Body of pancreas (tissue), 4 donors: ENCODE results near the gene MBP. TPM values are rescaled to one million over a fixed set of nuclear protein-coding genes. Genes with fewer than 3 reads are reported as not detected.

Experiments
- ATAC-seq: fragments of 150-250 bp; one replicate; pipeline ENCODE4 v1.9.1; 2016
- DNase-seq, 4 donors: peaks; one replicate each; pipeline ENCODE4 v3.0.0-alpha.2; 2019
- H3K27ac ChIP-seq, 4 donors: fragments of 200-600 bp; sonication (generic); 1 replicate in 3 of 4; 2 replicates in 1 of 4; pipeline versions ENCODE4 v1.5.1 to v1.6.1; 2016 to 2019; ENCODE audit warnings: mild to moderate bottlenecking in 1 of 4, mixed read lengths in 1 of 4, moderate library complexity in 1 of 4
- H3K27me3 ChIP-seq, 2 donors: fragments of 200-600 bp; sonication (generic); one replicate each; pipeline ENCODE4 v1.6.0; 2016; ENCODE audit warnings: mild to moderate bottlenecking in 1 of 2
- H3K36me3 ChIP-seq, 2 donors: fragments of 200-600 bp; sonication (generic); replicated peaks in 1 of 2; 2 replicates each; pipeline ENCODE4 v1.5.1; 2016; ENCODE audit warnings: low read depth in 2 of 2; ENCODE audit not compliant: insufficient read depth in 1 of 2
- H3K4me1 ChIP-seq: fragments of 200-600 bp; sonication (generic); one replicate; pipeline ENCODE4 v1.6.0; 2016
- H3K4me3 ChIP-seq, 2 donors: fragments of 200-600 bp; sonication (generic); 1 replicate in 1 of 2; 2 replicates in 1 of 2; pipeline ENCODE4 v1.5.1; 2016 to 2019
- H3K9me3 ChIP-seq, 3 donors: fragments of 200-600 bp; sonication (generic); 1 replicate in 2 of 3; 2 replicates in 1 of 3; pipeline ENCODE4 v1.5.1; 2016
- POLR2A ChIP-seq, 3 donors: fragments of 450-650 bp; IDR thresholded peaks; one replicate each; pipeline ENCODE4 v1.6.1; 2016; ENCODE audit warnings: antibody characterized with exemption in 3 of 3, mild to moderate bottlenecking in 2 of 3
- WGBS, 2 donors: methylation state at CpG; one replicate each; pipeline ENCODE4 v1.1.5; 2017; 5-methylcytosine and 5-hydroxymethylcytosine counted together
- intact Hi-C: fragments of 100-400 bp; cut with DNase I; formaldehyde crosslinking; loops from one replicate; pipeline ENCODE4 v1.15.1; 2023
- total RNA-seq, 2 donors: library from RNA; depleted of rRNA; stranded (reverse); fragments of >200 nt; gene quantifications; one replicate each; pipeline ENCODE4 v1.1.0, GENCODE V29; 2016
- TF ChIP-seq, protein P1 (sequence below), 7 experiments: fragments of 450-650 bp in 4 of 7; fragments of 200-600 bp in 3 of 7; sonication (generic) in 3 of 7; IDR thresholded peaks; one replicate each; pipeline ENCODE4 v1.5.1; 2016 to 2019; ENCODE audit warnings: antibody characterized with exemption in 7 of 7

MBP gene
- total RNA-seq, 2 donors from 2014 or later = 17.4 to 24.4 TPM

DNA sequence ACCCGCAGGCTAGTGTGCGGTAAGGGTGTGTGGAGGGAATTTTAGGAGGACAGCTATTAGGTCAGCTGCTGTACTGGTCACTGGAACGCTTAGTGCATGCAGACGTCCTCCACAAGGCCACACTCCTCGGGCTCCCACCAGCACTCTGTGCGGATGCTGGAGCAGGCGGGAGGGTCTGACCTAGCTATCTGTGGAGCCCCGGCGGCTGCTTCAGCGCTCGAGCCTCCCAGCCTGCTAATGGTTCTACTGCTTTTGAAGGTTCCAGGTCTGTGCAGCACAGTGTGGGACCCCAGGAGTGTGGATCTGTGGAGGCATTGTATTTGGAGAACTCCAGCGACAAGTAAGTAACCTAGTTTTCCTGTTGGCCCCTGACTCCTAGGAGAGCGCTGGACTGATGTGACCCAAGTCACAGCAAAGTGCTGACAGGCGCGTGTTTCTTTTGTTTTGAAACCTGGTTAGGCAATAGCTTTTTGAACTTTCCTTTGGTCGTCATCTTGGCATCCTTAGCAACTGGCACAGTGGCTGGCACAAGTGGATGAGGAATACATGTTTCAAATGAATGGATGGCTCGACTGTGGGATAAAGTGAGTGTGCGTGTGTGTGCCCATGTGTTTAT is 196.8 kb downstream of the MBP start:
- 92 to 95% methylated on average over 18 of the region's 18 CpGs for WGBS, 2 donors
- DNase-seq (no peak), ATAC-seq (no peak)
- intact Hi-C loops = no loop called here
- Histone ChIP-seq H3K27ac (no peak overlapping the region), H3K4me3 (no peak overlapping the region), H3K9me3 (no peaks in the 10 kb centered on the region), H3K27me3 (no peaks in the 10 kb centered on the region), H3K36me3 (peaks cover 0 to 10% of the 10 kb centered on the region in 2 donors), H3K4me1 (no peaks in the 10 kb centered on the region)
- TF ChIP-seq POLR2A (IDR thresholded peaks at IDR 0.05) = no peak
- TF ChIP-seq, protein P1, sequence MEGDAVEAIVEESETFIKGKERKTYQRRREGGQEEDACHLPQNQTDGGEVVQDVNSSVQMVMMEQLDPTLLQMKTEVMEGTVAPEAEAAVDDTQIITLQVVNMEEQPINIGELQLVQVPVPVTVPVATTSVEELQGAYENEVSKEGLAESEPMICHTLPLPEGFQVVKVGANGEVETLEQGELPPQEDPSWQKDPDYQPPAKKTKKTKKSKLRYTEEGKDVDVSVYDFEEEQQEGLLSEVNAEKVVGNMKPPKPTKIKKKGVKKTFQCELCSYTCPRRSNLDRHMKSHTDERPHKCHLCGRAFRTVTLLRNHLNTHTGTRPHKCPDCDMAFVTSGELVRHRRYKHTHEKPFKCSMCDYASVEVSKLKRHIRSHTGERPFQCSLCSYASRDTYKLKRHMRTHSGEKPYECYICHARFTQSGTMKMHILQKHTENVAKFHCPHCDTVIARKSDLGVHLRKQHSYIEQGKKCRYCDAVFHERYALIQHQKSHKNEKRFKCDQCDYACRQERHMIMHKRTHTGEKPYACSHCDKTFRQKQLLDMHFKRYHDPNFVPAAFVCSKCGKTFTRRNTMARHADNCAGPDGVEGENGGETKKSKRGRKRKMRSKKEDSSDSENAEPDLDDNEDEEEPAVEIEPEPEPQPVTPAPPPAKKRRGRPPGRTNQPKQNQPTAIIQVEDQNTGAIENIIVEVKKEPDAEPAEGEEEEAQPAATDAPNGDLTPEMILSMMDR (IDR thresholded peaks at IDR 0.05) = no peak

GRCh38 chr18:76932026-76932819 is 200.4 kb downstream of the MBP start:
- no peak for TF ChIP-seq POLR2A (IDR thresholded peaks at IDR 0.05)
- TF ChIP-seq, protein P1 (IDR thresholded peaks at IDR 0.05) = no peak
- no peak for ATAC-seq
- peak in 2 of 4 donors; percentile 23 to 34 for DNase-seq
- Histone ChIP-seq H3K4me3 (no peak overlapping the region), H3K9me3 (no peaks in the 10 kb centered on the region), H3K4me1 (no peaks in the 10 kb centered on the region), H3K27me3 (no peaks in the 10 kb centered on the region), H3K36me3 (peaks cover 2 to 10% of the 10 kb centered on the region in 2 donors), H3K27ac (no peak overlapping the region)
- intact Hi-C loops = no loop called here
- 78 to 85% methylated on average over 11 of the region's 11 CpGs for WGBS, 2 donors

GRCh38 chr18:76931171-76931570 is 201.4 kb downstream of the MBP start:
- TF ChIP-seq, protein P1 (IDR thresholded peaks at IDR 0.05) = no peak
- TF ChIP-seq POLR2A (IDR thresholded peaks at IDR 0.05) = no peak
- Histone ChIP-seq H3K36me3 (peaks cover 2 to 9% of the 10 kb centered on the region in 2 donors), H3K4me3 (no peak overlapping the region), H3K27me3 (no peaks in the 10 kb centered on the region), H3K27ac (no peak overlapping the region), H3K9me3 (no peaks in the 10 kb centered on the region), H3K4me1 (no peaks in the 10 kb centered on the region)
- DNase-seq = no peak
- WGBS, 2 donors = 82 to 89% methylated on average over 6 of the region's 6 CpGs
- ATAC-seq = no peak
- intact Hi-C loops = no loop called here

Other genes starting within 250 kb of the MBP start
- gene GALR1, start 117.1 kb upstream of the MBP start, total RNA-seq = under 1 TPM in 1 of 2 donors, not detected in 1; under 0.01 TPM